Transverse colon (tissue), 4 donors: ENCODE measurements around the gene LRFN2.

Experiments
- CTCF ChIP-seq, 5 experiments: fragments of 200-600 bp in 3 of 5; fragments of 450-650 bp in 2 of 5; sonication (generic) in 3 of 5; IDR thresholded peaks; 1 replicate in 2 of 5; 2 replicates in 3 of 5; pipeline ENCODE4 v1.5.1; 2016 to 2017; ENCODE audit warnings: antibody characterized with exemption in 5 of 5, inconsistent platforms in 3 of 5, mild to moderate bottlenecking in 2 of 5, moderate library complexity in 1 of 5
- EP300 ChIP-seq: sonication (generic); formaldehyde crosslinking; IDR thresholded peaks from one replicate; pipeline ENCODE4 v1.6.1; 2017; ENCODE audit warnings: antibody characterized with exemption, low read depth
- POLR2AphosphoS5 ChIP-seq, 3 donors: sonication (generic); formaldehyde crosslinking; IDR thresholded peaks; one replicate each; pipeline ENCODE4 v1.6.1; 2016; ENCODE audit warnings: antibody characterized with exemption in 3 of 3

- TF ChIP-seq CTCF (IDR thresholded peaks at IDR 0.05) (no peak), EP300 (no peak), POLR2AphosphoS5 (IDR thresholded peaks at IDR 0.05) (no peak)
Observed at GRCh38 chr6:40631744-40632143, 44.6 kb upstream of the LRFN2 start.
